ENCODE results near the gene TCF25. TPM values are rescaled to one million over a fixed set of nuclear protein-coding genes. Genes with fewer than 3 reads are reported as not detected.
"Not testable (repeated sequence)": the region's sequence is repeated elsewhere in the genome, so short reads cannot be mapped to it uniquely, and the experiment has no call there.

Gene TCF25
- total RNA-seq, 1 experiment from 2014 or later = 153 TPM

GRCh38 chr16:89918453-89919347 lies 45.3 kb downstream of the TCF25 start, which contains the start of gene MC1R:
Gene MC1R, plus strand, starts transcription at chr16:89918862. Its CDS starts 397 bp downstream, at chr16:89919259.
- peak; percentile 46 for DNase-seq (ENCODE audit: low spot score)

- DNase-seq (ENCODE audit: low spot score) = no peak
These were observed 46.4 kb downstream of the TCF25 start for GRCh38 chr16:89919535-89920406.

DNA sequence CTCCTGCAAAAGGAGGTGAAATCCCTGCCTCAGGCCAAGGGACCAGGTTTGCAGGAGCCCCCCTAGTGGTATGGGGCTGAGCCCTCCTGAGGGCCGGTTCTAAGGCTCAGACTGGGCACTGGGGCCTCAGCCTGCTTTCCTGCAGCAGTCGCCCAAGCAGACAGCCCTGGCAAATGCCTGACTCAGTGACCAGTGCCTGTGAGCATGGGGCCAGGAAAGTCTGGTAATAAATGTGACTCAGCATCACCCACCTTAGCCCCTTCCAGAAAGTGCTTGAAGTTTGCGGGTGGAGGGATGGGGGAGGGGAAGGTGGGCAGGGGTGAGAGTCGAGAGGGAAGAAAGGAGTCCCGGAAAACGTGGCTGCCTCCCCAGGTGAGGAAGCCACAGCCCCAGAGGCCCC lies 47.3 kb downstream of the TCF25 start:
- DNase-seq (ENCODE audit: low spot score) = peak; percentile 41

DNA sequence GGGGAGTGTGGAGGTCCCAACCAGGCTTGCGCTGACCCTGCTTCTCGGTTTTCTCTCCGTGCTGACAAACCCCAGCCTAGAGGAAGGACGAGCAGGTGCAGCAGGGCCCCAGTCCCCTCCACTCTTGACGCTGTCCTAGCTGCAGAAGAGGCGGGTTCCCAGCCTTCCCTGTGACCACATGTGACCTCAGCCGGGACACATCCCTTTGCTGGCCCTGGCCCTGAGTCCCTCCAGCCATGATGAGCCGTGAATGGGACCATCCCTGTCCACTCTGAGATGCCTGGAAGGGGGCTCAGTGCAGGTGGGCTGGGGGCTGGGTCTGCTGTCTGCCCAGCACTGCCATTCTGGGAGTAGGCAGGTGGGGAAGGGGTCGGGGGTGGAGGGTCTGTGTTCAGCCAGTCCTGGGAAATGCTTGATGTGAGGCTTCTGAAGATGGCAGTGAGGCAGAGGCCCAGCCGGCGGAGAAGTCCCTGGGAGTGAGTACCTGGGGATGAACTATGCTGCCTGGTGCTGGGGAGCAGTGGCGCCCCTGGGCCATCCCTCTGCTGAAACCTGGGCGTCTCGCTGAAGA lies 47.8 kb downstream of the TCF25 start:
- no peak for DNase-seq (ENCODE audit: low spot score)

DNA sequence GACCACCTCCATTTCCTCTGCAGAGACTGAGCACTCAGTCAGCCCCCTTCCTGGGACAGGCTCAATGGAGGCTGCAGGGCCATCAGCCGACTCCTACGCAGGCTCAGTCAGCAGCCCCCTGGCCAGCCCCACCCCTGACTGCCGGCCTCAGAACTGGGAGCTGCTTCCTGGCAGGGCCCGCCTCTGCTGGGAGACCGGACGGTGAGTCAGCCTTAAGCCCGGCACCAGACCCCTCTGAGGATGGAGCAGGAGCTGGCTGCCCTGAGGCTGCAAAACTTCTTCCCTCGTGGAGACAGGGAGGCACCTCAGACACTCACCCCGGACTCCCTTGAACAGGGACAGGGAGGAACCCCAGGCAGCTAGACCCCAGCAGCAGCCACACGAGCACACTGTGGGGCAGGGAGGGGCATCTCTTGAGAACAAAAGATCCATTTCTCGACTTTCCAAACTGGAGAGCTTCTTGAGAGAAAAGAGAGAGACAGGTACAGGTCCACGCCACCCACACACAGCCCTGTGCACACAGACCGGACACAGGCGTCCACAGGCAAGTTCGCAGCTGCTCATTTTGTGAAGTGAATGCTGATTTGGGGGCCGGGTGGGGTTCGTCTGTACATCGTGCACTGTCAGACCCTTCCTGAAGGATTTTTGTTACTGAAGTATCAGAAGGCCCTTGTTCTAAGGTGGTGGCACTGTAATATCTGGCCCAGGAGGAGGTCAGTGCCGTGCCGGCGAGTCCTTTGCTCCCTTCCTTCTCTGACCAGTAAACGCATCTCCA lies 48.5 kb downstream of the TCF25 start:
- peak; percentile 94 for DNase-seq (ENCODE audit: low spot score)

DNA sequence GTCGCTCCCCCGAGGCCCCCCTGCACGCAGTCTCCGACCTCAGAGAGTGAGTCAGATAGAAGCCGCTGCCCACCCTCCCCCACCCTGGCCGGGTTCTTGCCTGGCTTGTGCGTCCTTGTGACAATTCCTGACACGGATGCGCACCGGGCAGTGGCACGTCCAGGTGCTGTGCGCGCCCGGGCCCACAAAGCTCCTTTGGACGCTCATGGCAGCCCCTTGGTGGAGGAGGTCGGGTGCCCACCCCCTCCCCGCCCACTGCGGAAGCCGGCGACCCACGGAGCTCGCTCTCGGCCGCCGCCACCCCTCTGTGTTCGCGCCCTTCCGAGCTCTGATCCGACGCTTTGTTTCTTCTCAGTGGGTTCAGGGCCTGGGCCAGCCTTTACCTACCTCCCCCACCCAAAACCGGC lies 49.1 kb downstream of the TCF25 start:
- DNase-seq (ENCODE audit: low spot score) = peak; percentile 95

DNA sequence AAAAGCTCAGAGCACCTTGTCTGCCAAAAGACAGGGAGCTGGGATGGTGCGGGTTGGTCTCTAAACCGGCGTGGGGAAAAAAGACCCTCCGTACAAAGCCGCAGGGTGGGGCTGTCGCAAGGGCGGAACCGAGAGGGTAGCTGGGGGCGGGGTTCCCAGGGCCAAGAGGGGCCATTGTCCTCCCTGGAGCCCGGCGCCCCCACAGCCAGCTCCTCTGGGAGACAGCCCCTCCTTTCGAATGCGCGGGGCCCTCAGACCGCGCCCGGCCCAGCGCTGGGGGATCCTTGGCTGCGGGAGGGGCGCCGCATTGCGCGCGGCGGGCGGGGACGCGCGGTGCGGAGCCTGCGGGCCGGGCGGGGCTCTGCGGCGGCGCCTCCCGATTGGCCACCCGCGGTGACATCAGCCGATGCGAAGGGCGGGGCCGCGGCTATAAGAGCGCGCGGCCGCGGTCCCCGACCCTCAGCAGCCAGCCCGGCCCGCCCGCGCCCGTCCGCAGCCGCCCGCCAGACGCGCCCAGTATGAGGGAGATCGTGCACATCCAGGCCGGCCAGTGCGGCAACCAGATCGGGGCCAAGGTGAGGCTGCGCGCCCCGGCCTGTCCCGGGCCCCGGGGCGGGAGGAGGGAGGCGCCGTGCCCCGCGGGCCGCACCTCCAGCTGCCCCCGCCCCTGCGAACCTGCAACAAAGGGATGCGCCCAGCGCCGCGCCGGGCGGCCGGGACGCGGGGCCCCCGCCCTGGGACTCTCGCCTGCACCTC lies 49.7 kb downstream of the TCF25 start, which contains the start of gene TUBB3:
Gene TUBB3 (plus strand): TSS at position 459 of the 756 bp plus-strand sequence. CDS start 60 bp downstream, at position 519.
- DNase-seq (ENCODE audit: low spot score) = peak; percentile 73

- peak; percentile 36 for DNase-seq (ENCODE audit: low spot score)
These were observed 50.4 kb downstream of the TCF25 start for GRCh38 chr16:89923640-89924296.

GRCh38 chr16:89924297-89924924 lies 51.0 kb downstream of the TCF25 start:
- peak; percentile 36 for DNase-seq (ENCODE audit: low spot score)

DNA sequence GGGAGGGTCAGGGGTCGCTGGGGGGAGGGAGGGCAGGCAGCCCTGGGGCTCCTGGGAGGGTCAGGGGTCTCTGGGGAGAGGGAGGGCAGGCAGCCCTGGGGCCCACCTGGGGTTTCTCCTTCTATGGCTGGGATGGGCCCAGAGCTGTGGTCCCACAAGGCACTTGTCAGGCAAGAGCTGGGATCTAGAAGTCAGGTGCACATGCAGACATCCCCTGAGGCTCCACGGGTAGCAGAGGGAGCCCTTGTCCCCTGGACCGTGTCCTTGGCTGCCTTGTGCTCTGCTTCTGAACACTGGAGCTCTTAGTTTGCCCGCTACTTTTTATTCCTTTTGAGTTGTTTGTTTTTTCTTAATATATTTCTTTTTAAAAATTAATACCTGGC lies 51.5 kb downstream of the TCF25 start:
- DNase-seq (ENCODE audit: low spot score) = no peak

DNA sequence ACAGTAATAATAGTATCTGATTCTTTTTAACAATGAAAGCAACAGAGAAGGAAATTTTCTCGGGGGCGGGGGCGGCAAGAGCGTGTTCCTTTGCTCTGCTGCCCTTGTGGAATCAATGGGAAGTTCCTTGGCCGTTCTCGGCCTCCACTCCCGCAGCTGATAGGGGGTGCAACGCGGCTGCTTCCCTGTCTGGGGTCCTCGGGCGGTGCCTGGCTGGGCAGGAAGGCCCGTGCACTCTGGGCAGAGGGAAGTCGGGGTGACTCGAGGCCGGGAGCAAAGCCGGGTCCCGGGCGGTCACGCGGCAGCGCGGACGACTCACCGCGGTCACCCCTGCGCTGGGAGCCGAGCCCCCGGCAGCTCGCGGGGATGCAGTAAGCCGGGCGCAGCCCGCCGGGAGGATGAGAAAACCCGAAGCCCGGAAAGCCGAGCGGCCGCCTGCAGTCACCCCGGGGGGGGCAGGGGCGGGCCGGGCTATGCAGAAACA lies 52.2 kb downstream of the TCF25 start:
- DNase-seq (ENCODE audit: low spot score) = no peak

DNA sequence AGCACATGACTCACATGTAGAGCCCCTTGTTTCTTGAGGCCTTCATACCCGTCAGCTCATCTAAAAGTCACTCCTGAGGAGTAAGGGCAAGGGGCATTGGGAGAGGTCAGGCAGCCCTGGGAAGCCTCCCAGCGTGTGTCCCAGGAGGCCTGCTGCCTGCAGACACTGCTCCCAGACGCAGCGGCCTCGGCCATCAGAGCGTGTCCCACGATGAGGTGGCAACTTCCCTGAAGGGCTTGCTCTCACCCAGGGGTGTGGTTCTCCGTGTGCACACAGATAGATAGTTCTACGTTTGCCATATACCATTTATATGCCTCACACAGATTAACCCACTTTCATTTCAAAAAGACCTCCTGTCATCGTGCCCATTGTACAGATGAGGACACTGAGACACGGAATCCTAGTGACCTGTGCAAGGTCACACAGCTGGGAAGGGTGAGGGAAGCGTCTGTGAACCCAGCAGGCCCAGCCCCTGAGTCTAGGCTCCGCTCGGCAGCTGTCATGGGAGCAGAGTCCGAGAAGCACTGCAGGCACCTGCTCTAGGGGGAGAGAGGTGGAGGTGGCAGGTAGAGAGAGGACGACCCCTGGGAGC lies 58.0 kb downstream of the TCF25 start:
- no peak for DNase-seq (ENCODE audit: low spot score)

GRCh38 chr16:89931964-89932363 lies 58.6 kb downstream of the TCF25 start:
- no peak for DNase-seq (ENCODE audit: low spot score)

- DNase-seq (ENCODE audit: low spot score) = not testable (repeated sequence)
These were observed 60.6 kb downstream of the TCF25 start for GRCh38 chr16:89934019-89934418.

DNA sequence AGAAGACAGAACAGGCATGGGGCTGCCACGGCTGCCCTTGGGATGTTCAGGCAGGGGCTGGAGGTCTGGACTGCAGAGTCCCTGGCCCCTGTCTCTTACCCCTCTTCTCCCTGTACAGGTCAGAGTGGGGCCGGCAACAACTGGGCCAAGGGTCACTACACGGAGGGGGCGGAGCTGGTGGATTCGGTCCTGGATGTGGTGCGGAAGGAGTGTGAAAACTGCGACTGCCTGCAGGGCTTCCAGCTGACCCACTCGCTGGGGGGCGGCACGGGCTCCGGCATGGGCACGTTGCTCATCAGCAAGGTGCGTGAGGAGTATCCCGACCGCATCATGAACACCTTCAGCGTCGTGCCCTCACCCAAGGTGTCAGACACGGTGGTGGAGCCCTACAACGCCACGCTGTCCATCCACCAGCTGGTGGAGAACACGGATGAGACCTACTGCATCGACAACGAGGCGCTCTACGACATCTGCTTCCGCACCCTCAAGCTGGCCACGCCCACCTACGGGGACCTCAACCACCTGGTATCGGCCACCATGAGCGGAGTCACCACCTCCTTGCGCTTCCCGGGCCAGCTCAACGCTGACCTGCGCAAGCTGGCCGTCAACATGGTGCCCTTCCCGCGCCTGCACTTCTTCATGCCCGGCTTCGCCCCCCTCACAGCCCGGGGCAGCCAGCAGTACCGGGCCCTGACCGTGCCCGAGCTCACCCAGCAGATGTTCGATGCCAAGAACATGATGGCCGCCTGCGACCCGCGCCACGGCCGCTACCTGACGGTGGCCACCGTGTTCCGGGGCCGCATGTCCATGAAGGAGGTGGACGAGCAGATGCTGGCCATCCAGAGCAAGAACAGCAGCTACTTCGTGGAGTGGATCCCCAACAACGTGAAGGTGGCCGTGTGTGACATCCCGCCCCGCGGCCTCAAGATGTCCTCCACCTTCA lies 61.5 kb downstream of the TCF25 start:
- no peak for DNase-seq (ENCODE audit: low spot score)

GRCh38 chr16:89935620-89936019 lies 62.2 kb downstream of the TCF25 start:
- not testable (repeated sequence) for DNase-seq (ENCODE audit: low spot score)

DNA sequence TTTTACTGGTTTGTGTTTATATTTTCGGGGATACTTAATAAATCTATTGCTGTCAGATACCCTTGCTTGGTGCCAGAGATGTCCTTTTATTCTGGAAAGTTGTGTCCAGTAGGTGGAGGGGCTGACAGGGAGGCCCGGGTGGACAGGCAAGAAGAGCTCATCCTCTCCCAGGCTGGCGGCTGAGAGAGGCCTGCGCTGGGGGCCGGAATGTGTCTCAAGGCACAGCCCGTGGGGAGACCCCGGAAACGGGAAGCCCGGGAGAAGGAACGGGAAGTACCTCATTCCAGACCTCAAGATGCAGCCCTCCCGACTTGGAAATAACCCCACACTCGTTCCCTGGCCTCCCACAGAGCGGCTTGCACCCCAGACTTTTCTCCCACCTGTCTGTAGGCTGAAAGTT lies 62.6 kb downstream of the TCF25 start:
- no peak for DNase-seq (ENCODE audit: low spot score)

DNA sequence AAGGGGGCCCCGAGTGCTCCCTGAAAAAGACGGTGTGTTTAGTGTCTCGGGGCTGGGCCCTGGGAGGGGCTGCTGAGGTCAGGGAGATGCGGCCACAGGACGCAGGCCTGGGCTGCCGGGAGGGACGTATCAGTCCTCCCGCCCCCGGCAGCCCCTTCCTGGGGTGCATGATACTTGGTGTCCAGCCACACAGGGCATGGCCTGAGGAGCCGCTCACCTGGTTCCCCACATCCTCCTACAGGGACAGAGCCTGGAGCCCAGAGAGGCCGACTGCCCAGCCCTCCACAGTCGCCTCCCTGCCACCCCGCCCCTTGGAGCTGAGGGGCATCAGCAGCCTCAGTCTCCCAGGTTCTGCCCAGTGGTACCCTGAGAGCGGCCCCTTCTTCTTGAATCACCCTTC lies 63.1 kb downstream of the TCF25 start:
- DNase-seq (ENCODE audit: low spot score) = no peak

Measured in A172 (cell line).